HepG2 (cell line): ENCODE results near the gene CLHC1. TPM values are rescaled to one million over a fixed set of nuclear protein-coding genes. Genes with fewer than 3 reads are reported as not detected.

Experiments used
- E2F5 ChIP-seq: sonication (generic); formaldehyde crosslinking; conservative IDR thresholded peaks from 2 replicates; pipeline ENCODE4 v1.4.0; 2020; ENCODE audit warnings: missing genetic modification reagents
- GATAD2A ChIP-seq: IDR thresholded peaks from 2 replicates; pipeline ENCODE4 v1.6.1; 2016
- KDM2A ChIP-seq: sonication (generic); formaldehyde crosslinking; IDR thresholded peaks from 2 replicates; pipeline ENCODE4 v1.4.0; 2020; ENCODE audit warnings: low read depth, missing genetic modification reagents, borderline replicate concordance
- SSRP1 ChIP-seq: IDR thresholded peaks from 2 replicates; pipeline ENCODE4 v1.6.1; 2016; ENCODE audit warnings: control low read depth
- THAP11 ChIP-seq: IDR thresholded peaks from 2 replicates; pipeline ENCODE4 v1.6.1; 2016; ENCODE audit warnings: missing biosample characterization, missing genetic modification reagents
- TOPORS ChIP-seq: sonication (generic); formaldehyde crosslinking; IDR thresholded peaks from 2 replicates; pipeline ENCODE4 v1.8.0; 2023; ENCODE audit warnings: mild to moderate bottlenecking, missing genetic modification reagents
- ZBTB10 ChIP-seq: sonication (generic); formaldehyde crosslinking; IDR thresholded peaks from 2 replicates; pipeline ENCODE4 v1.4.0; 2020; ENCODE audit warnings: missing genetic modification reagents, borderline replicate concordance
- ZFY ChIP-seq: sonication (generic); formaldehyde crosslinking; IDR thresholded peaks from 2 replicates; pipeline ENCODE4 v1.4.0; 2020; ENCODE audit warnings: missing genetic modification reagents
- ZMAT5 ChIP-seq: sonication (generic); formaldehyde crosslinking; IDR thresholded peaks from 2 replicates; pipeline ENCODE4 v1.5.0; 2020; ENCODE audit warnings: mild to moderate bottlenecking, low read depth, missing genetic modification reagents, borderline replicate concordance
- ZNF230 ChIP-seq: sonication (generic); formaldehyde crosslinking; IDR thresholded peaks from 2 replicates; pipeline ENCODE4 v1.4.0; 2020; ENCODE audit warnings: mild to moderate bottlenecking, missing genetic modification reagents
- ZNF251 ChIP-seq: sonication (generic); formaldehyde crosslinking; IDR thresholded peaks from 2 replicates; pipeline ENCODE4 v1.9.0; 2021; ENCODE audit warnings: mild to moderate bottlenecking, missing genetic modification reagents
- ZNF44 ChIP-seq: sonication (generic); formaldehyde crosslinking; IDR thresholded peaks from 2 replicates; pipeline ENCODE4 v1.5.1; 2020; ENCODE audit warnings: mild to moderate bottlenecking, missing genetic modification reagents
- ZNF552 ChIP-seq: sonication (generic); formaldehyde crosslinking; IDR thresholded peaks from 2 replicates; pipeline ENCODE4 v1.9.0; 2022; ENCODE audit warnings: missing genetic modification reagents, mild to moderate bottlenecking, borderline replicate concordance
- ZNF557 ChIP-seq: sonication (generic); formaldehyde crosslinking; IDR thresholded peaks from 2 replicates; pipeline ENCODE4 v1.4.0; 2020; ENCODE audit warnings: missing genetic modification reagents
- ZNF652 ChIP-seq: IDR thresholded peaks from 2 replicates; pipeline ENCODE4 v1.6.1; 2016; ENCODE audit warnings: low read depth, borderline replicate concordance
- ZNF660 ChIP-seq: sonication (generic); formaldehyde crosslinking; IDR thresholded peaks from 2 replicates; pipeline ENCODE4 v1.5.1; 2020; ENCODE audit warnings: mild to moderate bottlenecking, low read depth, missing genetic modification reagents, borderline replicate concordance
- ZNF703 ChIP-seq: sonication (generic); formaldehyde crosslinking; IDR thresholded peaks from 2 replicates; pipeline ENCODE4 v1.5.1; 2020; ENCODE audit warnings: missing genetic modification reagents, mild to moderate bottlenecking, moderate library complexity, borderline replicate concordance
- polyA plus RNA-seq, 8 experiments: library from polyadenylated mRNA; depleted of rRNA in 3 of 8; stranded (reverse) in 7 of 8; unstranded in 1 of 8; fragments of >200 nt; fragmentation: Illumina TruSeq in 4 of 8; extraction: Trizol in 4 of 8; gene quantifications; 2 replicates each; pipeline versions ENCODE4 v1.2.1 to v1.2.3, GENCODE V29; 2011 to 2016; ENCODE audit warnings: low read depth in 4 of 8, missing spikeins in 1 of 8, mixed read lengths in 1 of 8; ENCODE audit not compliant: insufficient read depth in 1 of 8
- total RNA-seq, 5 experiments: library from RNA; depleted of rRNA; stranded (reverse); fragments of >200 nt; fragmentation: Illumina TruSeq; extraction: Trizol; gene quantifications; 2 replicates each; pipeline ENCODE4 v1.2.3, GENCODE V29; 2016; ENCODE audit warnings: low read depth in 1 of 5
- TF ChIP-seq, protein P1 (sequence below): sonication (generic); formaldehyde crosslinking; IDR thresholded peaks from 2 replicates; pipeline ENCODE4 v1.4.0; 2020; ENCODE audit warnings: missing genetic modification reagents
- TF ChIP-seq, protein P2 (sequence below): sonication (generic); formaldehyde crosslinking; IDR thresholded peaks from 2 replicates; pipeline ENCODE4 v1.4.0; 2020; ENCODE audit warnings: missing genetic modification reagents
- TF ChIP-seq, protein P3 (sequence below): IDR thresholded peaks from 2 replicates; pipeline ENCODE4 v1.6.1; 2016; ENCODE audit warnings: control low read depth

The CLHC1 gene
- total and polyA plus RNA-seq, 2 of the 13 experiments (the other 11 are each of a cell fraction or from before 2014, with no cell fraction given) = 9.8 to 12.6 TPM

DNA sequence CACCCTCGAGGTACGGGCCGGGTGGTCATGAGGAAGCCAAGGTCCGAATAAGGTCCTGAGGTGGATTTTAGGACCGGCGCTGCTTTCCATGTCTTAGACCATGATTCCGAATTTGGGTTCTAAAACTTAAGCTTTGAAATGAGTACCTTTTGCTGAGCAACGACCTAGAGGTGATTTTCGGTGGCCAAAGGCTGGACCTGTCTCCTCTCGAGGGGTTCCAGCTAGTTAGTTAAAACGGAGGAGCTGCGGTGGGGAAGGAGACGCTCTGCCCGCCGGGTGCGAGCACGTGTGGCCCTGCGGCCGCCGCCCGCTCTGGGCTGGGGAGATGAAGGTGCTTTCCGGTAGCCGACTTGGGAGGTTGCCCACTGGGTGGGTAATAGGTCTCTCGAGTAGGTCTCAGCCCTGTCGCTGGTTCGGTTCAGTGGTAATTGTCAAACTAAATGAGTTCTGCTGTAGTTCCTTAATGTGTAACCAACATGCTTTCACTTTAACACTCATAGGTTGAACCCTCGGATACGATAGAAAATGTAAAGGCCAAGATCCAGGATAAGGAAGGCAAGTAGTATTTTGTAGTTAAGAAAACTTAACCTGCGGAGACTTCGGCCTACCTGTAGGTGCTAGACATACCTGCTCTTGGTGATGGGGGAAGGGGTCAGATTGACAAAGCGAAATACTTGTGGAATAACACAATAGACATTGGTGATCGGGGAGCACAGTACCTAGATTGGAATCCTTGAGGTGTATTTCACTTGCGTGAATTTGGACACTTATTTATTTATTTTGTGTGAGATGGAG, 967 bp upstream of the CLHC1 start (continued):
- TF ChIP-seq ZNF251 (peak; percentile 77; the same call in 1 of the 2 replicates), ZNF660 (CRISPR knock-in tag) (no peak), ZMAT5 (no peak), THAP11 (no peak), KDM2A (CRISPR knock-in tag) (peak; percentile 16; the same call in 1 of the 2 replicates), ZNF44 (CRISPR knock-in tag) (peak; percentile 8; the same call in 1 of the 2 replicates), SSRP1 (CRISPR knock-in tag) (0 out of 2 replicates have a peak, but pooled peaks have one; percentile 42), ZNF230 (CRISPR knock-in tag) (peak; percentile 87), ZNF552 (CRISPR knock-in tag) (no peak), GATAD2A (CRISPR knock-in tag) (no peak), ZNF703 (CRISPR knock-in tag) (no peak), ZNF557 (0 out of 2 replicates have a peak, but pooled peaks have one; percentile 18), ZFY (CRISPR knock-in tag) (peak; percentile 19), ZNF652 (CRISPR knock-in tag) (no peak), TOPORS (no peak), ZBTB10 (CRISPR knock-in tag) (0 out of 2 replicates have a peak, but pooled peaks have one; percentile 9), E2F5 (no peak)
- TF ChIP-seq, protein P1, sequence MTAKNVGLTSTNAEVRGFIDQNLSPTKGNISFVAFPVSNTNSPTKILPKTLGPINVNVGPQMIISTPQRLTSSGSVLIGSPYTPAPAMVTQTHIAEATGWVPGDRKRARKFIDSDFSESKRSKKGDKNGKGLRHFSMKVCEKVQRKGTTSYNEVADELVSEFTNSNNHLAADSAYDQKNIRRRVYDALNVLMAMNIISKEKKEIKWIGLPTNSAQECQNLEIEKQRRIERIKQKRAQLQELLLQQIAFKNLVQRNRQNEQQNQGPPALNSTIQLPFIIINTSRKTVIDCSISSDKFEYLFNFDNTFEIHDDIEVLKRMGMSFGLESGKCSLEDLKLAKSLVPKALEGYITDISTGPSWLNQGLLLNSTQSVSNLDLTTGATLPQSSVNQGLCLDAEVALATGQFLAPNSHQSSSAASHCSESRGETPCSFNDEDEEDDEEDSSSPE (CRISPR knock-in tag) = no peak
- TF ChIP-seq, protein P2, sequence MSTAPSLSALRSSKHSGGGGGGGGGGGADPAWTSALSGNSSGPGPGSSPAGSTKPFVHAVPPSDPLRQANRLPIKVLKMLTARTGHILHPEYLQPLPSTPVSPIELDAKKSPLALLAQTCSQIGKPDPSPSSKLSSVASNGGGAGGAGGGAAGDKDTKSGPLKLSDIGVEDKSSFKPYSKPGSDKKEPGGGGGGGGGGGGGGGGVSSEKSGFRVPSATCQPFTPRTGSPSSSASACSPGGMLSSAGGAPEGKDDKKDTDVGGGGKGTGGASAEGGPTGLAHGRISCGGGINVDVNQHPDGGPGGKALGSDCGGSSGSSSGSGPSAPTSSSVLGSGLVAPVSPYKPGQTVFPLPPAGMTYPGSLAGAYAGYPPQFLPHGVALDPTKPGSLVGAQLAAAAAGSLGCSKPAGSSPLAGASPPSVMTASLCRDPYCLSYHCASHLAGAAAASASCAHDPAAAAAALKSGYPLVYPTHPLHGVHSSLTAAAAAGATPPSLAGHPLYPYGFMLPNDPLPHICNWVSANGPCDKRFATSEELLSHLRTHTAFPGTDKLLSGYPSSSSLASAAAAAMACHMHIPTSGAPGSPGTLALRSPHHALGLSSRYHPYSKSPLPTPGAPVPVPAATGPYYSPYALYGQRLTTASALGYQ (CRISPR knock-in tag) = no peak
- TF ChIP-seq, protein P3, sequence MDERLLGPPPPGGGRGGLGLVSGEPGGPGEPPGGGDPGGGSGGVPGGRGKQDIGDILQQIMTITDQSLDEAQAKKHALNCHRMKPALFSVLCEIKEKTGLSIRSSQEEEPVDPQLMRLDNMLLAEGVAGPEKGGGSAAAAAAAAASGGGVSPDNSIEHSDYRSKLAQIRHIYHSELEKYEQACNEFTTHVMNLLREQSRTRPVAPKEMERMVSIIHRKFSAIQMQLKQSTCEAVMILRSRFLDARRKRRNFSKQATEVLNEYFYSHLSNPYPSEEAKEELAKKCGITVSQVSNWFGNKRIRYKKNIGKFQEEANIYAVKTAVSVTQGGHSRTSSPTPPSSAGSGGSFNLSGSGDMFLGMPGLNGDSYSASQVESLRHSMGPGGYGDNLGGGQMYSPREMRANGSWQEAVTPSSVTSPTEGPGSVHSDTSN (CRISPR knock-in tag) = no peak
